Loucy (cell line): ENCODE measurements around the gene MAML3.

Experiments
- H2AFZ ChIP-seq: fragments of 200-600 bp; sonication (generic); 2 replicates; pipeline ENCODE4 v1.6.0; 2016; ENCODE audit warnings: antibody characterized with exemption, mild to moderate bottlenecking, low read length, moderate library complexity
- H3F3A ChIP-seq: fragments of 200-600 bp; 2 replicates; pipeline ENCODE4 v1.6.0; 2016; ENCODE audit warnings: antibody characterized with exemption, low read depth, mild to moderate bottlenecking
- H3K27me3 ChIP-seq: fragments of 200-600 bp; sonication (generic); 2 replicates; pipeline ENCODE4 v1.6.1; 2014; ENCODE audit warnings: low read length, mild to moderate bottlenecking; ENCODE audit not compliant: insufficient read depth, poor library complexity, severe bottlenecking
- H3K36me3 ChIP-seq: fragments of 200-600 bp; sonication (generic); 2 replicates; pipeline ENCODE4 v1.6.1; 2016; ENCODE audit warnings: low read length; ENCODE audit not compliant: insufficient read depth
- H3K4me1 ChIP-seq: fragments of 200-600 bp; sonication (generic); 2 replicates; pipeline ENCODE4 v1.5.1; 2014; ENCODE audit warnings: low read length, mild to moderate bottlenecking; ENCODE audit not compliant: insufficient read depth, poor library complexity, severe bottlenecking
- H3K4me2 ChIP-seq: fragments of 200-600 bp; sonication (generic); 2 replicates; pipeline ENCODE4 v1.6.0; 2014; ENCODE audit warnings: antibody characterized with exemption, low read length, low read depth, mild to moderate bottlenecking; ENCODE audit not compliant: poor library complexity, severe bottlenecking
- H3K4me3 ChIP-seq: fragments of 200-600 bp; sonication (generic); 2 replicates; pipeline ENCODE4 v1.5.1; 2014; ENCODE audit warnings: low read length, mild to moderate bottlenecking, mixed read lengths; ENCODE audit not compliant: poor library complexity, severe bottlenecking
- H3K79me2 ChIP-seq: fragments of 200-600 bp; sonication (generic); 2 replicates; pipeline ENCODE4 v1.6.1; 2014; ENCODE audit warnings: low read length; ENCODE audit not compliant: insufficient read depth
- H3K9ac ChIP-seq: fragments of 200-600 bp; sonication (generic); 2 replicates; pipeline ENCODE4 v1.6.0; 2014; ENCODE audit warnings: mild to moderate bottlenecking, low read depth, low read length, moderate library complexity; ENCODE audit not compliant: poor library complexity, severe bottlenecking
- H3K9me2 ChIP-seq: fragments of 200-600 bp; sonication (generic); replicated peaks from 2 replicates; pipeline ENCODE4 v1.6.1; 2016; ENCODE audit warnings: low read depth, low read length, mixed read lengths
- H3K9me3 ChIP-seq: fragments of 200-600 bp; sonication (generic); 2 replicates; pipeline ENCODE4 v1.6.1; 2014; ENCODE audit warnings: mild to moderate bottlenecking, antibody characterized with exemption, low read length, low read depth; ENCODE audit not compliant: insufficient read depth
- H4K20me1 ChIP-seq: fragments of 200-600 bp; sonication (generic); 2 replicates; pipeline ENCODE4 v1.6.0; 2014; ENCODE audit warnings: antibody characterized with exemption, low read length, mild to moderate bottlenecking; ENCODE audit not compliant: insufficient read depth, poor library complexity, severe bottlenecking
- CTCF ChIP-seq: fragments of 200-600 bp; sonication (generic); conservative IDR thresholded peaks from 2 replicates; pipeline ENCODE4 v1.5.1; 2014; ENCODE audit warnings: mild to moderate bottlenecking, antibody characterized with exemption, low read length
- EZH2phosphoT487 ChIP-seq: fragments of 200-600 bp; IDR thresholded peaks from 2 replicates; pipeline ENCODE4 v1.6.1; 2018; ENCODE audit warnings: antibody characterized with exemption, mild to moderate bottlenecking, moderate library complexity, borderline replicate concordance

Gene MAML3

GRCh38 chr4:139754938-139755337, 399.0 kb downstream of the MAML3 start:
- TF ChIP-seq EZH2phosphoT487 (no peak), CTCF (no peak)

GRCh38 chr4:139753686-139754085, 400.3 kb downstream of the MAML3 start:
- Histone ChIP-seq H3K4me1 (peaks cover 51% of the 10 kb centered on the region), H3F3A (no peaks in the 10 kb centered on the region), H3K27me3 (no peaks in the 10 kb centered on the region), H3K4me3 (no peak overlapping the region), H3K9me2 (no peaks in the 10 kb centered on the region), H3K9ac (no peak overlapping the region), H3K9me3 (no peaks in the 10 kb centered on the region), H2AFZ (no peak overlapping the region), H3K79me2 (0 out of 2 replicates have a peak, but pooled peaks cover 3% of the 10 kb centered on the region), H4K20me1 (no peaks in the 10 kb centered on the region), H3K4me2 (no peak overlapping the region), H3K36me3 (no peaks in the 10 kb centered on the region)
- no peak for TF ChIP-seq CTCF
- TF ChIP-seq EZH2phosphoT487 = no peak

More at GRCh38 chr4:139754938-139755337, 399.0 kb downstream of the MAML3 start:
- no peak overlapping the region for H2AFZ ChIP-seq
- H3K9me2 ChIP-seq = no peaks in the 10 kb centered on the region
- H3F3A ChIP-seq = no peaks in the 10 kb centered on the region
- H3K9ac ChIP-seq = no peak overlapping the region
- H3K36me3 ChIP-seq = no peaks in the 10 kb centered on the region
- H3K4me1 ChIP-seq = peaks cover 38% of the 10 kb centered on the region
- no peaks in the 10 kb centered on the region for H3K9me3 ChIP-seq
- no peaks in the 10 kb centered on the region for H4K20me1 ChIP-seq
- no peaks in the 10 kb centered on the region for H3K27me3 ChIP-seq
- H3K79me2 ChIP-seq = peaks cover under 1% of the 10 kb centered on the region; the same call in 1 of the 2 replicates
- H3K4me3 ChIP-seq = no peak overlapping the region
- H3K4me2 ChIP-seq = no peak overlapping the region

- Histone ChIP-seq H3K9me3 (no peaks in the 10 kb centered on the region), H3K4me2 (peak overlapping the region; percentile 70), H3K36me3 (no peaks in the 10 kb centered on the region), H3K79me2 (peaks cover 8% of the 10 kb centered on the region; the same call in 1 of the 2 replicates), H3K4me1 (peaks cover 68% of the 10 kb centered on the region), H3K4me3 (peak overlapping the region; percentile 23), H3K9me2 (no peaks in the 10 kb centered on the region), H3K27me3 (no peaks in the 10 kb centered on the region), H2AFZ (no peak overlapping the region), H3K9ac (peak overlapping the region; percentile 5), H4K20me1 (no peaks in the 10 kb centered on the region), H3F3A (no peaks in the 10 kb centered on the region)
- peak; percentile 33 for TF ChIP-seq CTCF
- no peak for TF ChIP-seq EZH2phosphoT487
These were observed 404.0 kb downstream of the MAML3 start for GRCh38 chr4:139749835-139750498.
